NB4 (cell line): ENCODE results near the gene ZNF197.
"Not testable (repeated sequence)": the region's sequence is repeated elsewhere in the genome, so short reads cannot be mapped to it uniquely, and the experiment has no call there.

ENCODE experiments used
- MYC ChIP-seq: IDR thresholded peaks from 2 replicates; pipeline ENCODE4 v1.6.1; 2011; ENCODE audit warnings: low read depth, low read length
- POLR2A ChIP-seq: IDR thresholded peaks from 2 replicates; pipeline ENCODE4 v1.6.1; 2011; ENCODE audit warnings: mild to moderate bottlenecking; ENCODE audit not compliant: insufficient read length; ENCODE audit errors: extremely low read depth
- TF ChIP-seq, protein P1 (sequence below): IDR thresholded peaks from 2 replicates; pipeline ENCODE4 v1.6.1; 2011; ENCODE audit warnings: low read depth, low read length
- TF ChIP-seq, protein P2 (sequence below): IDR thresholded peaks from one replicate; pipeline ENCODE4 v1.5.1; 2012; ENCODE audit warnings: low read depth, low read length

DNA sequence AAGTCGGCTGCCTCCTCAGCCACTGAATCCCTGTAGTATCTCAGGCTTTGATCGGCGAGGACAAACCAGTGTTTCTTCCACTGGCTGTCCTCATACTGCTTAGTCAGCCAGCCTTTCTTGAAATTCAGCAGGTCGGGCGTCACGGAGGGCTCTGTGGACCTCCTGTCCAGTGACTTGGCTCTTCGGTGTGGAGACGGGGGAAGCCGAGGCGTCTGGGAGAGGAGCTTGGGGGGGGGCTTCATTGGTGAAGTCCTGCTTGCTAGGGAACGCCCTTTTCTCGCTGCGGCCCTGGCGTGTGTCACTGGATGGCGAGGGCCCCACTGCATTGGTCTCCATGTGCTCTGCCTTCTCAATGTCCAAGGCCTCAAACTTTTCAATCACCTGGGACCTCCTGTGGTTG lies 45.1 kb upstream of the ZNF197 start:
- TF ChIP-seq, protein P1, sequence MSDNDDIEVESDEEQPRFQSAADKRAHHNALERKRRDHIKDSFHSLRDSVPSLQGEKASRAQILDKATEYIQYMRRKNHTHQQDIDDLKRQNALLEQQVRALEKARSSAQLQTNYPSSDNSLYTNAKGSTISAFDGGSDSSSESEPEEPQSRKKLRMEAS: not testable (repeated sequence)
- TF ChIP-seq POLR2A, MYC: not testable (repeated sequence)
- TF ChIP-seq, protein P2, sequence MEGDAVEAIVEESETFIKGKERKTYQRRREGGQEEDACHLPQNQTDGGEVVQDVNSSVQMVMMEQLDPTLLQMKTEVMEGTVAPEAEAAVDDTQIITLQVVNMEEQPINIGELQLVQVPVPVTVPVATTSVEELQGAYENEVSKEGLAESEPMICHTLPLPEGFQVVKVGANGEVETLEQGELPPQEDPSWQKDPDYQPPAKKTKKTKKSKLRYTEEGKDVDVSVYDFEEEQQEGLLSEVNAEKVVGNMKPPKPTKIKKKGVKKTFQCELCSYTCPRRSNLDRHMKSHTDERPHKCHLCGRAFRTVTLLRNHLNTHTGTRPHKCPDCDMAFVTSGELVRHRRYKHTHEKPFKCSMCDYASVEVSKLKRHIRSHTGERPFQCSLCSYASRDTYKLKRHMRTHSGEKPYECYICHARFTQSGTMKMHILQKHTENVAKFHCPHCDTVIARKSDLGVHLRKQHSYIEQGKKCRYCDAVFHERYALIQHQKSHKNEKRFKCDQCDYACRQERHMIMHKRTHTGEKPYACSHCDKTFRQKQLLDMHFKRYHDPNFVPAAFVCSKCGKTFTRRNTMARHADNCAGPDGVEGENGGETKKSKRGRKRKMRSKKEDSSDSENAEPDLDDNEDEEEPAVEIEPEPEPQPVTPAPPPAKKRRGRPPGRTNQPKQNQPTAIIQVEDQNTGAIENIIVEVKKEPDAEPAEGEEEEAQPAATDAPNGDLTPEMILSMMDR: not testable (repeated sequence)
